ENCODE data around the gene SGCA.

DNA sequence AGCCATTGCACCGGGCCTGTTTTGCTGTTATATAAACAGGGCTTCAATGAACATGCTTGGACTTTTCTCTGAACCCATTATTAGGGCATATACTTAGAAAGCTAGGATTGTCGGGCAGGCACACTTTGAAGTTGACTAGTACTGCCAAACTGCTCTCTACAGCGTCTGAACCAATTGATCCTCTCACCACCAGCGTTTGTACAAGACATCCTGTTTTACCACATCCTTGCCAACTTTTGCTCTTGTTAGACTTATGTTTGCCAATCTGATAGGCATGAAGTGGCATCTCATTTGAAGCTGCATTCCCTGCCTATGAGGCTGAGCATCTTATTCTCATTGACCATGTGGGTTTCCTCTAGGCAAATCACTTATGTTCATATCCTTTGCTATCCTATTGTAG lies 7.9 kb upstream of the SGCA start:
- no peak for TF ChIP-seq CTCF (IDR thresholded peaks at IDR 0.05)
- TF ChIP-seq POLR2A (IDR thresholded peaks at IDR 0.05), result no peak

Measured in esophagus squamous epithelium (tissue), 4 donors.